B cell (primary cell): Measurements from ENCODE around the gene TMEM86A. TPM values are rescaled to one million over a fixed set of nuclear protein-coding genes. Genes with fewer than 3 reads are reported as not detected.

ENCODE experiments used
- ATAC-seq: fragments of 200-7000 bp; cut with Tn5 transposase; one replicate; pipeline ENCODE4 v1.10.0; 2021; ENCODE audit warnings: low read depth, mild to moderate bottlenecking, moderate number of reproducible peaks, moderate library complexity
- CTCF ChIA-PET: fragments of 350-600 bp; sonication (Branson Sonifier 250); formaldehyde crosslinking; loops from one replicate; lab custom pipeline; 2021; ENCODE audit warnings: antibody characterized with exemption, inconsistent platforms; lab: Charles Lee
- POLR2A ChIA-PET: fragments of 350-600 bp; sonication (Branson Sonifier 250); formaldehyde crosslinking; loops from one replicate; lab custom pipeline; 2021; ENCODE audit warnings: antibody characterized with exemption; lab: Charles Lee
- DNase-seq: peaks from one replicate; pipeline ENCODE4 v3.0.0; 2013
- H2AFZ ChIP-seq: 2 replicates; pipeline ENCODE4 v1.6.1; 2012; ENCODE audit warnings: mild to moderate bottlenecking, low read depth, low read length; ENCODE audit not compliant: insufficient read depth, poor library complexity, severe bottlenecking
- H3K27ac ChIP-seq, 2 donors: 1 replicate in 1 of 2; 2 replicates in 1 of 2; pipeline ENCODE4 v1.5.1; 2012 to 2013; ENCODE audit warnings: low read length in 2 of 2, mild to moderate bottlenecking in 2 of 2, moderate library complexity in 1 of 2
- H3K27me3 ChIP-seq, 4 experiments: fragments of 200-600 bp in 1 of 4; sonication (generic) in 1 of 4; replicated peaks in 1 of 4; 1 replicate in 2 of 4; 2 replicates in 2 of 4; pipeline versions ENCODE4 v1.6.1 to v1.7.0; 2013 to 2016; ENCODE audit warnings: low read length in 3 of 4, mild to moderate bottlenecking in 2 of 4, mixed read lengths in 1 of 4, moderate library complexity in 1 of 4; ENCODE audit not compliant: insufficient read depth in 4 of 4, control insufficient read depth in 3 of 4; ENCODE audit errors: control extremely low read depth in 1 of 4
- H3K36me3 ChIP-seq, 2 experiments: replicated peaks in 1 of 2; 1 replicate in 1 of 2; 2 replicates in 1 of 2; pipeline versions ENCODE4 v1.6.1 to v1.7.1; 2013; ENCODE audit warnings: low read length in 1 of 2; ENCODE audit not compliant: insufficient read depth in 2 of 2, control insufficient read depth in 1 of 2; ENCODE audit errors: control extremely low read depth in 1 of 2, extremely low read depth in 1 of 2
- H3K4me1 ChIP-seq, 2 donors: fragments of 200-600 bp in 1 of 2; sonication (generic) in 1 of 2; 1 replicate in 1 of 2; 2 replicates in 1 of 2; pipeline versions ENCODE4 v1.5.1 to v1.6.1; 2013 to 2017; ENCODE audit warnings: low read length in 2 of 2; ENCODE audit not compliant: control insufficient read depth in 2 of 2, insufficient read depth in 2 of 2
- H3K4me2 ChIP-seq: replicated peaks from 2 replicates; pipeline ENCODE3; 2012; ENCODE audit warnings: mild to moderate bottlenecking, low read depth, low read length; ENCODE audit not compliant: poor library complexity, severe bottlenecking
- H3K4me3 ChIP-seq, 5 experiments: fragments of 200-600 bp in 1 of 5; sonication (generic) in 1 of 5; 1 replicate in 3 of 5; 2 replicates in 2 of 5; pipeline versions ENCODE4 v1.5.1 to v1.7.0; 2011 to 2016; ENCODE audit warnings: low read length in 4 of 5, mild to moderate bottlenecking in 4 of 5, low read depth in 2 of 5, control low read depth in 1 of 5, moderate library complexity in 1 of 5; ENCODE audit not compliant: insufficient read depth in 1 of 5; ENCODE audit errors: control extremely low read depth in 1 of 5, extremely low read depth in 1 of 5
- H3K79me2 ChIP-seq: fragments of 200-600 bp; sonication (generic); one replicate; pipeline ENCODE4 v1.6.0; 2016; ENCODE audit warnings: low read length; ENCODE audit not compliant: control insufficient read depth, insufficient read depth
- H3K9ac ChIP-seq: fragments of 200-600 bp; sonication (generic); 2 replicates; pipeline ENCODE4 v1.6.1; 2017; ENCODE audit warnings: mild to moderate bottlenecking, low read length, moderate library complexity
- H3K9me3 ChIP-seq, 3 donors: one replicate each; pipeline versions ENCODE4 v1.6.1 to v1.7.1; 2013; ENCODE audit warnings: low read length in 2 of 3; ENCODE audit not compliant: control insufficient read depth in 2 of 3, insufficient read depth in 1 of 3; ENCODE audit errors: control extremely low read depth in 1 of 3
- H4K20me1 ChIP-seq: 2 replicates; pipeline ENCODE4 v1.6.0; 2012; ENCODE audit warnings: mild to moderate bottlenecking, low read length; ENCODE audit not compliant: insufficient read depth, control insufficient read depth, poor library complexity, severe bottlenecking
- H3K27ac Mint-ChIP-seq: one replicate; pipeline ENCODE4 v1.8.0; 2021; ENCODE audit warnings: mixed read lengths
- H3K27me3 Mint-ChIP-seq: one replicate; pipeline ENCODE4 v1.8.0; 2021; ENCODE audit warnings: mixed read lengths
- H3K4me1 Mint-ChIP-seq: one replicate; pipeline ENCODE4 v1.8.0; 2021; ENCODE audit warnings: mixed read lengths
- H3K4me3 Mint-ChIP-seq: one replicate; pipeline ENCODE4 v1.8.0; 2021; ENCODE audit warnings: mixed read lengths
- H3K9me3 Mint-ChIP-seq: one replicate; pipeline ENCODE4 v1.8.0; 2022; ENCODE audit warnings: mixed read lengths; ENCODE audit not compliant: insufficient read depth
- CTCF ChIP-seq: fragments of 200-600 bp; IDR thresholded peaks from one replicate; pipeline ENCODE4 v1.8.0; 2022; ENCODE audit warnings: antibody characterized with exemption, mild to moderate bottlenecking
- EZH2 ChIP-seq: IDR thresholded peaks from 2 replicates; pipeline ENCODE4 v1.6.1; 2012; ENCODE audit warnings: borderline replicate concordance, low read depth, mild to moderate bottlenecking, moderate library complexity, low read length; ENCODE audit not compliant: insufficient read depth, poor library complexity, severe bottlenecking
- WGBS: methylation state at CpG from one replicate; pipeline ENCODE4 v1.1.5; 2013; ENCODE audit warnings: missing lambda C conversion rate; ENCODE audit not compliant: insufficient coverage; 5-methylcytosine and 5-hydroxymethylcytosine counted together
- intact Hi-C: fragments of 100-400 bp; cut with micrococcal nuclease; formaldehyde crosslinking; loops from one replicate; pipeline ENCODE4 v1.10.0; 2022
- polyA plus RNA-seq: library from polyadenylated mRNA; depleted of rRNA; stranded (reverse); fragments of >200 nt; gene quantifications from 2 replicates; pipeline ENCODE4 v1.2.3, GENCODE V29; 2012
- total RNA-seq, 2 donors: library from RNA; stranded (reverse); fragments of 120-200 nt in 1 of 2; gene quantifications; 1 replicate in 1 of 2; 2 replicates in 1 of 2; pipeline versions ENCODE4 v1.2.3 to v1.2.4, GENCODE V29; 2013 to 2022

The TMEM86A gene
- total and polyA plus RNA-seq, 2 donors (not counting 1 experiment from before 2014, with no cell fraction given): 0.40 to 1.1 TPM

- Histone ChIP-seq H4K20me1 (no peaks in the 10 kb centered on the region), H3K36me3 (no peaks in the 10 kb centered on the region), H3K27ac (no peak overlapping the region), H3K4me1 (peaks cover 21 to 24% of the 10 kb centered on the region in 2 donors), H3K27me3 (peaks cover 0 to 20% (median 0%) of the 10 kb centered on the region in 4 experiments), H3K4me3 (no peak overlapping the region), H3K9me3 (peaks cover 0 to 3% (median 0%) of the 10 kb centered on the region in 3 donors), H3K4me2 (no peak overlapping the region), H3K79me2 (no peaks in the 10 kb centered on the region), H2AFZ (no peak overlapping the region), H3K9ac (no peak overlapping the region)
- ChIA-PET CTCF (no interaction called here), POLR2A (no interaction called here)
- WGBS: 99% methylated on average over 7 of the region's 7 CpGs
- Mint-ChIP-seq H3K9me3 (no peaks in the 10 kb centered on the region), H3K27ac (no peak overlapping the region), H3K4me1 (peaks cover 28% of the 10 kb centered on the region), H3K27me3 (peaks cover 23% of the 10 kb centered on the region), H3K4me3 (peak overlapping the region; percentile 38)
- ATAC-seq: no peak
- no peak for DNase-seq
- TF ChIP-seq EZH2 (no peak), CTCF (no peak)
- intact Hi-C loops: no loop called here
Measured at GRCh38 chr11:18700872-18701271, 2.3 kb downstream of the TMEM86A start.

GRCh38 chr11:18701614-18702216 is 3.1 kb downstream of the TMEM86A start:
- DNase-seq: no peak

More at GRCh38 chr11:18701614-18702216, 3.1 kb downstream of the TMEM86A start:
- ChIA-PET POLR2A (no interaction called here), CTCF (interaction anchor here (0.9 kb wide), 1 partner anchor 30 kb away, joined by 3 read pairs; no protein-coding TSS in a partner anchor)
- Histone ChIP-seq H4K20me1 (no peaks in the 10 kb centered on the region), H3K27ac (no peak overlapping the region), H3K9ac (no peak overlapping the region), H3K4me1 (peaks cover 27 to 31% of the 10 kb centered on the region in 2 donors), H3K36me3 (no peaks in the 10 kb centered on the region), H3K4me3 (no peak overlapping the region), H3K79me2 (no peaks in the 10 kb centered on the region), H3K4me2 (no peak overlapping the region), H3K27me3 (peaks cover 0 to 22% (median 0%) of the 10 kb centered on the region in 4 experiments), H2AFZ (no peak overlapping the region), H3K9me3 (peaks cover 0 to 3% (median 0%) of the 10 kb centered on the region in 3 donors)
- no peak for ATAC-seq
- H3K4me3 Mint-ChIP-seq: no peak overlapping the region
- 93% methylated on average over 16 of the region's 17 CpGs for WGBS
- intact Hi-C loops: no loop called here
- peaks cover 34% of the 10 kb centered on the region for H3K4me1 Mint-ChIP-seq
- no peak overlapping the region for H3K27ac Mint-ChIP-seq
- H3K9me3 Mint-ChIP-seq: no peaks in the 10 kb centered on the region
- H3K27me3 Mint-ChIP-seq: peaks cover 23% of the 10 kb centered on the region
- TF ChIP-seq CTCF (no peak), EZH2 (no peak)
